GM19043 (cell line): ENCODE measurements around the gene IKBKE.

Experiments
- ATAC-seq: cut with Tn5 transposase; IDR thresholded peaks from one replicate; pipeline ENCODE4 v1.9.1; 2021; ENCODE audit warnings: low read depth; ENCODE audit not compliant: unreplicated experiment

The IKBKE gene

DNA sequence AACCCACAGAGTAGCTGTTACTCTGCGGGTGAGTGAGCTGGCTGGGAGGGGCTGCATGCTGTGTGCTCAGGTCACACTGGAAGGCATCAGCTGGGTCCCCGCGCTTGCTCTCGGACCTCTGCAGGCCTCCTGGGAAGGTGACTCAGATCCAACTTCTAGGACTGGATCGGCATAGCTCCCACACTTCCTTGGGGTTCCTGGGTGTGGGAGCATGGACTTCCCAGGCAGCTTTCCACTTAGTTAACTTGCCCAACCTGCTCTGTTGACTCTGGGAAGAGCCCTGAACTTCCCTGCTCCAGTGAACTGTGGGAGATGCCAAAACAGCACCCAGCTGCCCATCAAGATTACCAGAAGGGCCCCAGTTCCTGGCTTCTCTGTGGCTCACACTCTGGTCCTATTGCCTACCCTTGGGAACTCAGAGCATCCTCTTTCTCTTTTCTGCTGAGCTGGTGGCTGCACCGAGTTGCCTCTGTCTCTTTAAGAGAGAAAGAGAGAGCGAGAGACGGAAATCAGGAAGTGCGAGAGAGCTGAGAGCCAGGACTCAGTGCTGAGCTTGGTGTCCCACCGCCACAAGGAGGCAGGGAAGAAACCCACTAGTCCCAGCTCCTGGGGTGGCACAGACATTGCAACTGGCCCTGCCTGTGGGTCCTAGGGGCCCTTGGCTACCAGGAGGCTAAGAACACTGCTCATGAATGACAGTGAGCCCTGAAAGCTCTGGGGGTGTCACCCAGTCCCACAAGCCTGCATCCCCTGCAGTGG, at the start of gene IKBKE:
TSS of gene IKBKE (plus strand) at position 544 of the 759 bp plus-strand sequence. CDS start 2,752 bp downstream, outside the sequence.
- ATAC-seq: peak; percentile 48

DNA sequence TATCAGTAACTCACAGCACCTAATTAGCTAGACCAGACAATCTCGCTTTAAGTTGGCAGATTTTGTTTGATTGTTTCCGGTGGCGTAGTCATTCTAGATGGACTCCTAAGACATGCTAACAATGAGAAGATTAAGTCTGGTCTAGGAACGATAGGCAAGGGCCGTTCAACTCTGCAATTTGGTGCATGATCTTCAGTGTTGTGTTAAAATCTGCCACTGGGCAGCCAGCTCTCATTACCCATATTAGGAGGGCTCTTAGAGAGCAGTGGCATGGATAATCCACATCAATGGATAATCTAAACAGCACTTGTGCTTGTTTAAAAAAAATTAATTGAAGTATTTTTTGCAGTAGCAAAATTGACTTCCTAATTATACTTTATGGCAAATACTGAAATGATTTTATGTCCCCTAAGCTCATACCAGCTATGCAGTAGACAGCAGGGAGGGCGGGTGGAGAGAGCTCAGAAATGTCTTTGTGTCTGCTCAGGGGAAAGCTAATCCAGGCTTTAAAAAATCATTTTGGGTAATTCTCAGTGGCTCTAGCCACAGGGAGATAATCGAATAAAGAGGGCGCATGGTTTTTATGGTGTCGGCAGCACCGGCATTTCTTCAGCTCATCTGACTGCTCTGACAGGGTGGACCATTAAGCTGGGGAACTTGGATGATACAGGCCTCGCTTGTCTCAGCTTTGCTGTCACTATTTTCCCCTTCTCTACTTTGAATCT, 48.5 kb upstream of the IKBKE start:
- ATAC-seq: no peak

DNA sequence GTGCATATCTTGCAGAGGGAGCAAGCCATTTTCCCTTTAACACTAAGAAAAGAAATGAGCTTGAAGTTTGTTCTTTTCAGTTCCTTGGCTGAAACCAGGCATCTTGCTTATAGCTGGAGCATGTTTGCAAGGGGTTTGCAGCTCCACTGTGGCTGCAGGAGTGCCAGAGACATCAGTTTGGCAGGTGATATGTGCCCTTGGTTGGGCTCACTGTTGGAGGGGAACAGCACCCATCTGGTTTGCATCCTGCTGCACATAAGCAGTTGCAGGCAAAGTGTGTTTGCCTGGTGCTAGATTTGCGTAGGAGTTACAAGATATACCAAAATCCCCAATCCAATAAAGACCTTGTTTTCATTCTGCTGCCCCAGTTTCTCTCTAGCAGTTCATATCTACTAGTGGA, 47.8 kb upstream of the IKBKE start:
- ATAC-seq: no peak

DNA sequence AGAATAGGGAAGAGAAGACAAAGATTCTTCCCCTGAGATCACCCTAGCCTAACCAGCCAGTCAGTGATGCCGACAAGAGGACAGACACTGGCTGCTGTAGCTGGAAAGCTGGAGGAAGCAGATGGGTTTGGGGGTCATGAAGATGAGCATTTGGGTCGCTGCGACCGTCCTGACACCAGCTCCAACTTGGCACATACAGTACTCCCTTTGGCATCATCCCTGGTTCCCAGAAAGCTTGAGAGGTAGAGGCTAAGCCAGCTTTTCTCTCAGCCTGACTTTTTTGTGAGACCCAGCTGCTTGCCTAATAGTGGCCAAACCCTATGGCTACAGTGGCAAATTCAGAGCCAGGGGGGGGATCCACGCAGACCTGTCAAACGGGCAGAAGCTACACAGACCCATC, 43.0 kb upstream of the IKBKE start:
- no peak for ATAC-seq

DNA sequence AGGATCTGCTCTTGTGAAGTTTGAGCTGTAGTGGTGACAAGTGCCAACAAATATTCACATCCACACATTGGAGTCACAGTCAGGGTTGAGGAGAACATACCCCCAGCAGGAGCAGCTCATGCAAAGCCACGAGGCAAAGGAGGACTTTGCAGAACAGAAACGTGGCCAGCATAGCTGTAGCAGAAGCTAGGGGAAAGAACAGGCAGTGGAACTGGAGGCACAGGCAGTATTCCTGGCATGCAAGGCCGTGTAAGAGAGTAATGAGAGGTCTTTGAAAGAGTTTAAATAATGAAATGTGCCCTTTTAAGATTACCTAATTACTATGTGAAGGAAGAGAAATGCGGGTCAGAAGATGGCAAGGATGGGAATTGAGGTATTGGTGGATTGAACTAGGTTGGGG, 40.9 kb upstream of the IKBKE start:
- no peak for ATAC-seq

DNA sequence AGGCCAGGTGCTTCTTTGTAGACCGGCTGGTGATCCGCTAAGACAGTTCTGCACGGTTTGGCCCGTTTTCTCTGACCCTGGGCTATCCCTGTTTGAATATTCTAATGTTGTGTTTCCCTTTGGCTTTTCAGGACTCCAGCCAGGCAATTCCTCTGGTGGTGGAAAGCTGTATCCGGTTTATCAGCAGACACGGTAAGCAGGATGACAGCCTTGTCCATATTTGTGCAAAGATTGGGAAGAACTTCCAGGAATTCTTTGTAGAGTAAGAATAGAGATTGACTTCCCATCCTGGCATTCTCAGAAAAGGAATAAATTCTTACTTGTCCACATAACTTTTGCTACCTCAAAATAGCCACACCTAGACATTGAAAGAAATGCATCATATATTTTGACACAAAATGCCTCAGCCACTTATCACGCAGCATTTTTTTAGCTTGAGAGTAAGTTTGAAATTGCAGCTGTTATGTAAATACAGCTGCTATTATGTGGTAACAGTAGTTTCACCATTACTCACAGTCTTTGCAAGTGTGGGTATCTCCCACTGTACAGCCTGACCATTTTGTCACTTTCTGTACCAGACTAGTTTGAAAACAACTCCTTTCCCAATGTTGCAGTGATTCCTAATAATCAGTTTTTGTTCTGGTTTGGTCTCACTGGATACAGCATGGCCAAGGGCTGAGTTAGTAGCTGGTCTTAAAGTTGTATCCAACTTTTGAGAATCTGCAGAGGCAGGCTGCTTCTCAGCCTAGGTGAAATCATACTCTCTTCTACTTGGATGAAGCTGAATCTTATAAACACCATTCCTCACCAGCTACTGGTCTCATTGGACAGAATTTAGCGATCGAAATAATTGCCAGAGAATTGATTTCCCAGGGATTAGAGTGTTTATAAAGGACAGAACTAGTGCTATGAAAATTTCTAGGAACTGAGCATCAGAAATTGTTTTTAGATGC, 40.0 kb upstream of the IKBKE start:
- ATAC-seq: peak; percentile 99

DNA sequence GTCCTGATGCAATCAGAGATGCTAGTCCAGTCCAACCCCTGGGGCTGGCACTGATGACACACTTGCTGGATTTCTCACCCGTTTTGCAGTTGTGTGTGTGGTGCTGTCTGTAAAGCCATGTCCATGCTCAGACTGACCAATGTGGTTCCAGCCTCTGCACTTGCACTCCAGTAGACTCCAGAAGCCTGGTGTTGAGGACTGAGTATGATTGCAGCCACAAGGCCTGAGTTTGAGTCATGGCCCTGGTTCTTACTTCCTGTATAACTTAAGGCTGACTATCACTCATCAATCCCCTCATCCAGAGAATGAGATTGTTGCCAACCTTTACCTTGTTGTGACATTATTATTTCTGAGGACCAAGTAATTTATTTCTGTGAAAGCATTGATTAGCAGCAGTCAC, 34.8 kb upstream of the IKBKE start:
- ATAC-seq: no peak

DNA sequence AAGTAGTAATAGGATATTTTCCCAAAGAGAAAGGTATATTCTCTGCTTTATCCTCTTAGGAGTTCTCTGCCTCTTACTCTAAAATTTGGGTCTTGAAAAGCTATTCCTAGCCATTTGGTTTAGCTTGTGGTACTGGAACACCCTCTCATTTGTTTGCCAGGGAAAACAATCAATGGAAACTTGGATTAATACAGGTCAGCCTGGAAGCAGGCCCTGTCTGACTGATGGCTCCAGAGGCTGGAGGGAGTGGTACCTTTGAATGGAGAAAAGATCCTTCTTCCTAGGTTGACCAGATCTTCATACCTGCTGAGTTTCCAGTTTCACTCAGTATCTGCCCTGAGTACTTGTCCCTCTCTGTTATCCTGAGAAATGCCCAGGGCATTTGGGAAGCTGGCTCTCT, 31.7 kb upstream of the IKBKE start:
- ATAC-seq: no peak

DNA sequence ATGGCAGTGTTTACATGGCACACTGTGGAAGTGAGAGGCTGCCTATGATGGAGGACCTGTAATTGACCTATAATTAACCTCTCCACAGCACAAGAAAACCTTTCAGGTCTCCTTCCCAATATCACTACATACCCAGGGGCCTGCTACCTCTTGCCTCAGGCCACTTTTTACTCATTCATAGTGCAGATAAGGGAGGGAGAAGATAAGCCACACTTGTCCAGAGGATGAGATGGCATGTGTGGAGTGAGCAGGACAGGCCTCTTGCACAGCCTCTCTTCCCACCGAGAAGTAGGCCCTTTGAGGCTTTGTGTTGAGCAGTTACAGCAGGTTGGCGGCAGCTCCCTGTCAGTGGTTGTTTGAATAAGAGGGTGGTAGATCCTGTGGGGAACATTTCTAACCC, 31.1 kb upstream of the IKBKE start:
- no peak for ATAC-seq

DNA sequence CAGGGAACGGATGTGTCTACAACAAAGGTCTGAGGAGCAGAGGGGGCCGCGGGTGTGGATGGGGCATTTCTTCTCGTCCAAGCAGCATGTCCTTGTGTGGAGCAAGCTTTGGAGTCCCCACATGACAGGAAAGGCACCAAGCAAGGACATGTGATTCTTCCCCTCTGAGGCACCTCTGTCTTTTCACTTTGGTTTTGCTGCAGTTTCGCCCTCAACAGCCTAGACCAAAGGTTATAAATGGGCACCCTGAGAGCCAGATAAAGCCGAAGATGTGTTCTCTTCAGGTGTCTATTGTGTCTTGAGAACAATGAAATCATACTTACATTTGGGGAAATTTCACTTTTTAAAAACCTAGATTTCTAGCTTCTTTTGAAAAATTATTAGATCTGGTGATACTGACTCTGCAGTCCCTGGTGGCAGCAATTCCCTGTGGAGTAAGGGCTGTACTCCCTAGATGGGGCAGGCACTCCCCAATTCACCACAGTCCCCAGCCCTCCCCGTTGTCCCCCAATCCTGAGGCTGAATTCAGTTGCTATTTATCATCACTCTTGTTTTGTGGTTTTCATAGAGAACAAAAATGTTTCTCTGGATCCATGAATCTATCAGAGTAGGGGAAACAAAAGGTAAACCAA, 28.8 kb upstream of the IKBKE start:
- no peak for ATAC-seq

DNA sequence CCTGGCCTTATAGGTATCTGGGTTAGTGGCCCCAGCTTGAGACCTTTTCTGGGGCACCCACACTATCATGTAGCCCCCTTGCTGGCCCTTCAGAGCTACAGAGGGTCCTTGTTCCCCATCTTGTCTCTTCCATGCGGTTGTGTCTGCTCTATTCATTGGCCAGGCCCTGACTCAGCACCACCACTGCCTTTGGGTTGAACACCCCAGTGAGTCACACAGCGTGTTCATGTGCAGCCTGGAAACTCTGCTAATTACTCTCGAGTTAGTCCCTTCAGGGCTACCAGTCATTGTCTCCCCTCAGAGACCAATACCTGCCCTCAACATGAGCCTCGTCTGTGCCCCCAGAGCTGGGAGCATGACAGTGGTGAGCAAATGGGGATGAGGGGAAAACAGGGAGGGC, 28.2 kb upstream of the IKBKE start:
- no peak for ATAC-seq

DNA sequence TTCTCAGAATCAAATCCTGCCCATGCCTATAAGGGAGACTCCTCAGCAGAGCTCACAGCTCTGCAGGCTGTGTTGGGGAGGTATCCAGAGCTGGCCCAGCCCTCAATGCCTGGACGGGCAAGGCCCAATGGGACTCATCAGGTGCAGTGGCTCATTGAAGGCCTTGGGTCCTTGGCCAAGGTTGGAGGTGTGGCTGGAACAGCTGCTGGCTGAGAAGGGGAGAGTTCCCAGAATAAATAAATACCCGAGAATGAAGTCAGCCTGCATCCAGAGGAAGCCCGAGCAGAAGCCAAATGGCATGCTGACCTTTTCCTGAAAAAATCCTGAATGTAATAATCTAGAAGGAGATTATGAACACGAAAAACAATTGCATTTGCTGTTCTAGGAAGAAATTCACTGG, 25.2 kb upstream of the IKBKE start:
- no peak for ATAC-seq

DNA sequence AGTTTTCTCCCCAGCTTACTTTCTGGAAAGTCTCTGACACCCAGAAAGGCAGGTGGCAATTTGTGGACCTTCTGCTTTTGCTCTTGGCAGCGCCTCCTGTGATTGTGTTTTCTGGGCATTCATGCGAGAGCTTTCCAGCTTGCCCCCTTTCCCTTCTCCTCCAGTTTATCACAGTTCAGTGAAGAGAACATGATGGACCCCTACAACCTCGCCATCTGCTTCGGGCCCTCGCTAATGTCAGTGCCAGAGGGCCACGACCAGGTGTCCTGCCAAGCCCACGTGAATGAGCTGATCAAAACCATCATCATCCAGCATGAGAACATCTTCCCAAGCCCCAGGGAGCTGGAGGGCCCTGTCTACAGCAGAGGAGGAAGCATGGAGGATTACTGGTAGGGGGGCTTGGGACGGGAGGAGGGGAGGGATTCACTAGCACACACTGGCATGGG, 24.3 kb upstream of the IKBKE start:
- no peak for ATAC-seq

DNA sequence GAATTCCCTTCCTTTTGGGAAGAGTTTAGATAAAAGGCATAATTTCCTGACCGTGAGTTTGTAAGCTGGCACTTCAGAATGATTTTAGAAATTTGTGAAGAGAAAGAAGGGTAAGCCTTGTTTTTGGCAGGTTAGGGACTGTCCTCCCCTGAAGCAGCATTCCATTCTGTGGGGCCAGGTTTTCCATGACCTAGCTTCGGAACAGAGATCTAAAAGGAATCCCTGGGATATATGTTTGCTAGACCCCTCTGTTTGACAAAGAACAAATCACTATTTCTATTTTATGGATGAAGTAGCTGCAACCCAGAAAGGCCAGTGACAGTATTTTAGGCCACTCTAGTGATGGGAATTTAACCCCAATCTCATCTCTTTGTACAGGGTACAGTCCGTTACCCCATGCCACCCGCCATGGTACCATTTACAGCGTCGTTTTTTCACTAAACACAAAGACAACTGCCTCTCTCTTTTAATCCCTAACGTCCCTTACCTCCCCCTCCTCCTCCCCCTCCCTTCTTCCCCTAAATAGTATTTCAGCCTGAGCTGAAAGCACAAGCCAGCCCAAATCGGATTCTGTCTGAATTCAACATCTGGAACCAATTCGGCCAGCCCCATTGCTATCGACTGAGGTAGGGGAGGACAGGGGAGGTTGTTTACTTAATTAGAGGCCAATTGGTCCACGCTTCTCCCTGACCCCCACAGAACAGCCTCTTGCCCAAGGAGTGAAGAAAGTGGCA, 23.4 kb upstream of the IKBKE start:
- ATAC-seq: no peak

DNA sequence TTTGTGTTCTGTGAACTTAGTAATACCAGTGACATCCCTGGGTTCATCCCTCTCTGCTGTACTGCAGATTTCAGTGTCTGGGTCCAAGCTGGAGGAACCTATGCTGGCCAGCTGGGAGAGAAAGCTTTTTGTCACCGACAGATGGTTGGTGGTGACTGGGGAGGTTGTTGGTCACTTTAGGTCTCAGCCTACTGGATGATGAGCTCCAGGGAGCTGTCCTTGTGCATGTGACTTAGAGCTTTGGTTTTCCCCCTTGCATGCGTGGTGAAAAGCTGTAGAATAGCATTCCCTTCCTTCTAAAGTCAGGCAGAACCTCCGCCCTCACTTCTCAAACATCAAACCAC, 22.9 kb upstream of the IKBKE start:
- no peak for ATAC-seq

DNA sequence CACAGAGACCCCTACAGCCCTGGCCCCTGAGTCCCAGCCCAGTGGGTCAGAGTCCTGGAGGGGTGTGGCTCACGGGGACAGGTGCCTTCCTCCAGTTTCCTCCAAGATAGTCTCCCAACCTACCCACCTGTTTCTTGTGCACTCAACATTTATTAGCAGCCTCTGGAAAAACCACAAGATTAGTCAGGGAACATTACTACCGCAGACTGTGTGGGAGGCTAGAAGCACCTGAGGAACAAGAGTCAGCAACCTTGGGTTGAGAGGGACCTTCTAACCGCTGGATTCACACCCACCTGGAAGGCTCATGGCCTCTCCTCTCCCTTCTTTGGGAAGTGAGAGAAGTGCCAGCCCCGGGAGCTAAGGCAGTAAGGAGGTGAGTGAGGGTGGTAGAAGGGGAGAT, 22.5 kb upstream of the IKBKE start:
- no peak for ATAC-seq

DNA sequence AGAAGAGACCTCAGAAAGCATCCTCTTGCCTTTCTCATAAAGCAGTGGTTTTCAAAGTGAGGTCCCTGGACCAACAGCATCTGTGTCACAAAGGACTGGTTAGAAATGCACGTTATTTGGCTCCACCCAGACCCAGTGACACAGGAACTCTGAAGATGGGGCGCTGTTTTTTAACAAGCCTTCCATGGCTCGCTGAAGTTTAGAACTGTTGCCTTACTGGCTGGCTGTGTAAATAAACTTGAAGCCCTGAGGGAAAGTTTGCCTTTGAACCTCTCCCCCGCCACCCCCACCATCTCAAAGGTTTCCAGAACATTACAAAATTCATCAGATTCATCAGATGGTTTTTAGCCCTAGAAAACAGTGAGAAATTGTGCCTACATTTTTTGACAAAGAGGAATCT, 21.8 kb upstream of the IKBKE start:
- no peak for ATAC-seq

DNA sequence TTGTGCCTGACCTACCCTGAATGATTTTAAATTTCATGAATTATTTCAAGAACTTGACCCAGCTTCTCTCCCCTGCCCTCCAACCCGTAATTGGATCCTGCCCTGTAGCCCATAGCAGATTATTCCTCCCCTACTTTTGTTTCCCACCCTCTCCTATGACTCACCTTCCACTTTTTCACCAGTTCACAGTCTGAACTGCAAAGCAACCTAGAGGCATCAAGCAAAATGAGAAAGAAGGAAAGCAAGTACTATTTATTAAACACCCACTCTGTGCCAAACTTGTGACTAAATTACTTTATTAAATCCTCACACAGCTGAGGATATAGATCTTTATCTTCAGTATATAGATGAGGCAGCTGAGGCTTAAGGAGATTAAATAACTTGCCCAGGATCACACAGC, 20.7 kb upstream of the IKBKE start:
- ATAC-seq: no peak

DNA sequence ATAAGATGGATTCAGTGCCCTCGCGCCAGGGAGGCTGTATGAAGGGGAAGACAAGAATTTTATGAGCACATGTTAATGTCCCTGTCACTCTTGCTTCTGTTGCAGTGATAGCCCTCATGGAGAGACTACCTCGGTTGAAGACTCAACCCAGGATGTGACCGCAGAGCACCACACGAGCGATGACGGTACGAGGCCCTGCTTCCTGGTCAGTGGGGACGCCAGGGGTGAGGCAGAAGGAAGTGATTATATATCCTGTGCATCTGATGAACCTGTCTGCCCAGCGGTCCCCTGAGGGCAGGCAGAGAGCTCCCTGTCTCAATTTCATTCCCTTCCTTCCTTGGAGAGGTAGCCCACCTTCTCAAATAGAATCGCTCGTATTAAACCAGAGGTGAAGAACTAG, 20.0 kb upstream of the IKBKE start:
- ATAC-seq: no peak

DNA sequence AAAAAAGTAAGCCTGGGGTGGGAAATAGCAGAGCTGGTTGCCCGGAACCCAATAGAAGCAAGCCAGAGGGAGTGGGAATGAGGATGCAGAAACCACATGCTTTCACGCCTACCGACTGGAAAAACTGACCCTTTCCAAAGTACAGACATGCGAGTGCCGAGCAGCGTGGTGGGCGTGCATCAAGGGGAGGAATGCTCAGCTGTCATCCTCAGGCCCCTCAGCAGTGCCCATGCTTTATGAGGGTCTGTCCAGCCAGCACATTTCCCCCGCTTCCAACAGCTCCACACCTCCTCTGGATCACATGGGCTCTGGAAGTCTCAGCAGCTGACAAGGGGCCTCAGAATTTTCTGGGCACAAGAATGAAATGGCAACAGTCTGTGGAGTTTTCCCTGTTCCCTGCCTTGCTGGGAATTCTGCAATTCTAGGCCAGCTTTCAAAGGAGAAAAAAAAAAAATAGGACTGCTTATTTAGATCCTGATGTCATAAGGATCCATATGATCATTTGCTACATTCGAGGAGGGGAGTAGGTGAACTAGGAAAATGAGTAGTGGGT, 19.1 kb upstream of the IKBKE start:
- ATAC-seq: no peak
